WTC11 (cell line): ENCODE results near the gene ALK.

Source experiments
- E2F4 ChIP-seq: sonication (generic); formaldehyde crosslinking; IDR thresholded peaks from 2 replicates; pipeline ENCODE4 v1.8.1; 2022; ENCODE audit warnings: low read depth, mild to moderate bottlenecking, moderate library complexity, missing genetic modification reagents, borderline replicate concordance
- MAX ChIP-seq: sonication (generic); formaldehyde crosslinking; IDR thresholded peaks from 2 replicates; pipeline ENCODE4 v1.8.0; 2022; ENCODE audit warnings: mild to moderate bottlenecking, missing genetic modification reagents
- NR2C2 ChIP-seq: sonication (generic); formaldehyde crosslinking; IDR thresholded peaks from 2 replicates; pipeline ENCODE4 v1.8.0; 2022; ENCODE audit warnings: mild to moderate bottlenecking, missing genetic modification reagents
- NR3C1 ChIP-seq: sonication (generic); formaldehyde crosslinking; conservative IDR thresholded peaks from 2 replicates; pipeline ENCODE4 v1.8.1; 2023; ENCODE audit warnings: low read depth, mild to moderate bottlenecking, missing genetic modification reagents
- SP1 ChIP-seq: sonication (generic); formaldehyde crosslinking; conservative IDR thresholded peaks from 2 replicates; pipeline ENCODE4 v1.8.1; 2022; ENCODE audit warnings: missing genetic modification reagents
- TF ChIP-seq, protein P1 (sequence below): fragments of 200-600 bp; IDR thresholded peaks from 2 replicates; pipeline ENCODE4 v1.8.0; 2022; ENCODE audit warnings: antibody characterized with exemption
- TF ChIP-seq, protein P2 (sequence below): sonication (generic); formaldehyde crosslinking; IDR thresholded peaks from 2 replicates; pipeline ENCODE4 v1.8.0; 2022; ENCODE audit warnings: mild to moderate bottlenecking, missing genetic modification reagents
- TF ChIP-seq, protein P3 (sequence below): fragments of 250-450 bp; sonication (Bioruptor Pico); IDR thresholded peaks from 2 replicates; pipeline ENCODE4 v1.9.0; 2021; ENCODE audit warnings: moderate library complexity, mild to moderate bottlenecking, inconsistent platforms, borderline replicate concordance

DNA sequence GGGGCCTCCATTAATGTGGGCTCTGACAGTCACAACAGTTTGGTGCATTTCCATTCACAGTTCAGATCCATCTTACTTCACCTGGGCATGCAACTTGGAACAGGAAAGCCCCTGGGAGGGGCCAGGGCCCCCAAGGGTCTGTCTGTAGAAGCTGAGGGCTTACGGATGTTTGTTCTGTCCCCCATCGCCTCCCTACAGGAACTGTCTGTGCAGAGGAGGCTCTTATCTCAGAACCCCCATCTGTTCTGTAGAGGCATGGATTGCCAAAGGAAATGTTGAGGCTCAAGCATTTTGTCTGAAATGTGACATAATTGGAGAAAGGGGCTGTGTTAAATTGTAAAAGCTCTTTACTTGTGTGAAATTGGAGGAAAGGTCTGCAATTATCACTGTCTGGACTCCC, 471.9 kb downstream of the ALK start:
- TF ChIP-seq, protein P1, sequence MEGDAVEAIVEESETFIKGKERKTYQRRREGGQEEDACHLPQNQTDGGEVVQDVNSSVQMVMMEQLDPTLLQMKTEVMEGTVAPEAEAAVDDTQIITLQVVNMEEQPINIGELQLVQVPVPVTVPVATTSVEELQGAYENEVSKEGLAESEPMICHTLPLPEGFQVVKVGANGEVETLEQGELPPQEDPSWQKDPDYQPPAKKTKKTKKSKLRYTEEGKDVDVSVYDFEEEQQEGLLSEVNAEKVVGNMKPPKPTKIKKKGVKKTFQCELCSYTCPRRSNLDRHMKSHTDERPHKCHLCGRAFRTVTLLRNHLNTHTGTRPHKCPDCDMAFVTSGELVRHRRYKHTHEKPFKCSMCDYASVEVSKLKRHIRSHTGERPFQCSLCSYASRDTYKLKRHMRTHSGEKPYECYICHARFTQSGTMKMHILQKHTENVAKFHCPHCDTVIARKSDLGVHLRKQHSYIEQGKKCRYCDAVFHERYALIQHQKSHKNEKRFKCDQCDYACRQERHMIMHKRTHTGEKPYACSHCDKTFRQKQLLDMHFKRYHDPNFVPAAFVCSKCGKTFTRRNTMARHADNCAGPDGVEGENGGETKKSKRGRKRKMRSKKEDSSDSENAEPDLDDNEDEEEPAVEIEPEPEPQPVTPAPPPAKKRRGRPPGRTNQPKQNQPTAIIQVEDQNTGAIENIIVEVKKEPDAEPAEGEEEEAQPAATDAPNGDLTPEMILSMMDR = no peak
- TF ChIP-seq E2F4 (CRISPR knock-in tag) (no peak), MAX (CRISPR knock-in tag) (no peak), NR3C1 (no peak), NR2C2 (no peak), SP1 (no peak)
- TF ChIP-seq, protein P2, sequence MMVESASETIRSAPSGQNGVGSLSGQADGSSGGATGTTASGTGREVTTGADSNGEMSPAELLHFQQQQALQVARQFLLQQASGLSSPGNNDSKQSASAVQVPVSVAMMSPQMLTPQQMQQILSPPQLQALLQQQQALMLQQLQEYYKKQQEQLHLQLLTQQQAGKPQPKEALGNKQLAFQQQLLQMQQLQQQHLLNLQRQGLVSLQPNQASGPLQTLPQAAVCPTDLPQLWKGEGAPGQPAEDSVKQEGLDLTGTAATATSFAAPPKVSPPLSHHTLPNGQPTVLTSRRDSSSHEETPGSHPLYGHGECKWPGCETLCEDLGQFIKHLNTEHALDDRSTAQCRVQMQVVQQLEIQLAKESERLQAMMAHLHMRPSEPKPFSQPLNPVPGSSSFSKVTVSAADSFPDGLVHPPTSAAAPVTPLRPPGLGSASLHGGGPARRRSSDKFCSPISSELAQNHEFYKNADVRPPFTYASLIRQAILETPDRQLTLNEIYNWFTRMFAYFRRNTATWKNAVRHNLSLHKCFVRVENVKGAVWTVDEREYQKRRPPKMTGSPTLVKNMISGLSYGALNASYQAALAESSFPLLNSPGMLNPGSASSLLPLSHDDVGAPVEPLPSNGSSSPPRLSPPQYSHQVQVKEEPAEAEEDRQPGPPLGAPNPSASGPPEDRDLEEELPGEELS (CRISPR knock-in tag) = no peak
- TF ChIP-seq, protein P3, sequence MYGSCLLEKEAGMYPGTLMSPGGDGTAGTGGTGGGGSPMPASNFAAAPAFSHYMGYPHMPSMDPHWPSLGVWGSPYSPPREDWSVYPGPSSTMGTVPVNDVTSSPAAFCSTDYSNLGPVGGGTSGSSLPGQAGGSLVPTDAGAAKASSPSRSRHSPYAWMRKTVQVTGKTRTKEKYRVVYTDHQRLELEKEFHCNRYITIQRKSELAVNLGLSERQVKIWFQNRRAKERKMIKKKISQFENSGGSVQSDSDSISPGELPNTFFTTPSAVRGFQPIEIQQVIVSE (CRISPR knock-in tag) = no peak
